DMS 273 (cell line): Measurements from ENCODE around the gene DENND2C.

Experiments used
- DNase-seq: peaks from one replicate; lab custom pipeline; 2025; ENCODE audit not compliant: unreplicated experiment; lab: John Stamatoyannopoulos, UW

The DENND2C gene

GRCh38 chr1:114552106-114552639 is 117.7 kb downstream of the DENND2C start:
- no peak for DNase-seq

GRCh38 chr1:114551400-114551799 is 118.4 kb downstream of the DENND2C start:
- no peak for DNase-seq

DNA sequence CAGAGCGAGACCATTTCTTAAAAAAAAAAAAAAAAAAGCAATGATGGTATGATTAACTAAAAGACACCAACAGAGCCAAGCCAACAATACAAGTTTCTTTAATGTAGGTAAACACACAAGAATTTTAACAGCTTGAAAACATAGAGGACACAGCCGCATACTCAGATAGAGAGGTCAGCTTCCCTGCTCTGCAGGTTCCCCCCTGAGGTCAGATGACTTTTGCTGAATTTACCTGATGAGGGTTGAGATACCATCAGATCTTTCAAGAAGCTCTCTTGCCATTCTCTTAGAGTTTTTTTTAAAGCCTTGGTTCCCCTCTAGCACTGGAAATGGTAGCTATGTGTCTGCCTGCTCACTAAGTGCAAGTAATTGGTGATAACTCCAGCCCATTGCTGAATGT is 119.5 kb downstream of the DENND2C start:
- DNase-seq = no peak

- DNase-seq = no peak
These were observed 120.7 kb downstream of the DENND2C start for GRCh38 chr1:114549137-114549536.

- DNase-seq = no peak
These were observed 122.8 kb downstream of the DENND2C start for GRCh38 chr1:114547076-114547475.

GRCh38 chr1:114545796-114546195 is 124.1 kb downstream of the DENND2C start:
- no peak for DNase-seq

GRCh38 chr1:114545315-114545714 is 124.5 kb downstream of the DENND2C start:
- DNase-seq = no peak

GRCh38 chr1:114540821-114541220 is 129.0 kb downstream of the DENND2C start:
- no peak for DNase-seq

DNA sequence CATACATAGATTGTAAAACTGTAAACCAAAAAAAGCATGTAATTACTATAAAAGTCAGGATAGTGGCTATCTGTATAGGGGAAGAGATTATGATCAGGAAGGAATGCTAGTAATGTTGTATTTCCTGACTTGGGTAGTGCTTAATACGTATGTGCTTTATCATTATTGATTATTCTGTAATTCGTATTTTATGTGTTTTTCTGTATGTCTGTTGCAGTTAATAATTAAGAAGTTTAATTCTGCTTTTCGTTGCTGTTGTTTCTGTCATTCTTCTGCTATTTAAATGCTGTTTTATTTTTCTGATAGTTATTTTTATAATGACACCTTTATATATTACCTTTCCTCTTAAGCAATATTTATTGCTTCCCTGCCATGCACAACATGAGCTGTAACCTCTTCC is 129.6 kb downstream of the DENND2C start:
- no peak for DNase-seq

DNA sequence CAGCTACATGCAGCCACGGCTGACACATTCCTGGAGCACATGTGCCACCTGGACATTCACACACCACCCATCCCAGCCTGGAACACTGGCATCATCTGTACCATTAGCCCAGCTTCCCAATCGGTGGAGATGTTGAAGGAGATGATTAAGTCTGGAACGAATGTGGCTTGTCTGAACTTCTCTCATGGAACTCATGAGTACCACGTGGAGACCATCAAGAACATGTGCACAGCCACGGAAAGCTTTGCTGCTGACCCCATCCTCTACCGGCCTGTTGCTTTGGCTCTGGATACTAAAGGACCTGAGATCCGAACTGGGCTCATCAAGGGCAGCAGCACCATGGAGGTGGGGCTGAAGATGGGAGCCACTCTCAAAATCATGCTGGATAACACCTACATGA is 133.8 kb downstream of the DENND2C start:
- no peak for DNase-seq

DNA sequence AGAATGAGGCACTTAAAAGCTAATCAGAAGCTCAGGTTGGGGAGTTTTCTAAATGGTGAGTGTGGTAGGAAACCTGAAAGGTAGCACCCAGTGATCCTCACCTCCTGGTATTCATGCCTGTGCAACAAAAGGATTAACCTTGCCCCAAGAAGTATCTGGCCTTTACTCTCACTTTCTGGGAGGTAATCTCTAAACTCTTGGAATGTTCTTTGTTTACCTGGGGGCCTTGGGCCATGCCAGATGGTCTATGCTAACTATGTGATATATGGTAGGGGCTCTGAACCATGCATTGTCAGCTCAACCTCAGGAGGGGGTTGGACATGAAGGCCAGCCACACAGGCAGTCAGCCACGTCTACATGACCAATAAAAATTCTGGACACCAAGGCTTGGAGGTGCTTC is 134.4 kb downstream of the DENND2C start:
- DNase-seq = no peak
